Hepatocyte (in vitro differentiated cells): Measurements from ENCODE around the gene ERVW-1.
"Not testable (repeated sequence)": the region's sequence is repeated elsewhere in the genome, so short reads cannot be mapped to it uniquely, and the experiment has no call there.

Source experiments
- EZH2 ChIP-seq: fragments of 200-600 bp; sonication (generic); IDR thresholded peaks from 2 replicates; pipeline ENCODE4 v1.6.1; 2016; ENCODE audit warnings: antibody characterized with exemption, mild to moderate bottlenecking, borderline replicate concordance
- EZH2phosphoT487 ChIP-seq: fragments of 200-600 bp; sonication (generic); IDR thresholded peaks from one replicate; pipeline ENCODE4 v1.6.1; 2018; ENCODE audit warnings: antibody characterized with exemption, mild to moderate bottlenecking, low read depth, moderate library complexity; ENCODE audit not compliant: unreplicated experiment, severe bottlenecking
- TF ChIP-seq, protein P1 (sequence below): fragments of 200-600 bp; sonication (generic); IDR thresholded peaks from 2 replicates; pipeline ENCODE4 v1.5.1; 2016; ENCODE audit warnings: antibody characterized with exemption, mild to moderate bottlenecking; ENCODE audit not compliant: poor library complexity

DNA sequence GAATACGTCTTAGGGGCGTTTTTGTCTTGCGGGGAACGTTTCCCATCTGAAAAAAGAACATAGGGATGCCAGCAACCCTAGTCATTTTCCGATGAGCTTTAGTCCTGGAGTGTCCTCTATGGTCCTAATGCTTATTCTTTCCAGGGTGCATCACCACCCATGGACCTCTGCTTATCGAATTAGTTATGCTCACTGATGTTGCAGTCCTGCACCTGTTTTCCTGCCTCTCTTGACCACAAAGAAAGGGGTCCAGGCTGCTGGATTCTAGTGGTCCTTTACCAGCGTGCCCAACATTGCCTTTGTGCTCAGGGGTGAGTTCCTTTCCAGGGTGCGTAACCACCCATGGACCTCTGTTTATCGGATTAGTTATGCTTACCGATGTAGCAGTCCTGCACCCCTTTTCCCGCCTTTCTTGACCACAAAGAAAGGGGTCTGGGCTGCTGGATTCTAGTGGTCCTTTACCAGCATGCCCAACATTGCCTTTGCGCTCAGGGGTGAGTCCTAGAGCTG lies 2.4 kb downstream of the ERVW-1 start:
- TF ChIP-seq, protein P1, sequence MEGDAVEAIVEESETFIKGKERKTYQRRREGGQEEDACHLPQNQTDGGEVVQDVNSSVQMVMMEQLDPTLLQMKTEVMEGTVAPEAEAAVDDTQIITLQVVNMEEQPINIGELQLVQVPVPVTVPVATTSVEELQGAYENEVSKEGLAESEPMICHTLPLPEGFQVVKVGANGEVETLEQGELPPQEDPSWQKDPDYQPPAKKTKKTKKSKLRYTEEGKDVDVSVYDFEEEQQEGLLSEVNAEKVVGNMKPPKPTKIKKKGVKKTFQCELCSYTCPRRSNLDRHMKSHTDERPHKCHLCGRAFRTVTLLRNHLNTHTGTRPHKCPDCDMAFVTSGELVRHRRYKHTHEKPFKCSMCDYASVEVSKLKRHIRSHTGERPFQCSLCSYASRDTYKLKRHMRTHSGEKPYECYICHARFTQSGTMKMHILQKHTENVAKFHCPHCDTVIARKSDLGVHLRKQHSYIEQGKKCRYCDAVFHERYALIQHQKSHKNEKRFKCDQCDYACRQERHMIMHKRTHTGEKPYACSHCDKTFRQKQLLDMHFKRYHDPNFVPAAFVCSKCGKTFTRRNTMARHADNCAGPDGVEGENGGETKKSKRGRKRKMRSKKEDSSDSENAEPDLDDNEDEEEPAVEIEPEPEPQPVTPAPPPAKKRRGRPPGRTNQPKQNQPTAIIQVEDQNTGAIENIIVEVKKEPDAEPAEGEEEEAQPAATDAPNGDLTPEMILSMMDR, result not testable (repeated sequence)
- TF ChIP-seq EZH2, EZH2phosphoT487: not testable (repeated sequence)
